Gastrocnemius medialis (tissue), 4 donors: Measurements from ENCODE around the gene UNCX.

Source experiments
- CTCF ChIP-seq, 5 experiments: fragments of 450-650 bp in 3 of 5; fragments of 200-600 bp in 2 of 5; sonication (generic) in 2 of 5; IDR thresholded peaks in 4 of 5; conservative IDR thresholded peaks in 1 of 5; 1 replicate in 4 of 5; 2 replicates in 1 of 5; pipeline ENCODE4 v1.5.1; 2016 to 2019; ENCODE audit warnings: antibody characterized with exemption in 5 of 5, mild to moderate bottlenecking in 3 of 5, moderate library complexity in 3 of 5
- POLR2A ChIP-seq, 2 donors: fragments of 450-650 bp; IDR thresholded peaks; one replicate each; pipeline ENCODE4 v1.6.1; 2017; ENCODE audit warnings: antibody characterized with exemption in 2 of 2, mild to moderate bottlenecking in 2 of 2, moderate library complexity in 2 of 2

DNA sequence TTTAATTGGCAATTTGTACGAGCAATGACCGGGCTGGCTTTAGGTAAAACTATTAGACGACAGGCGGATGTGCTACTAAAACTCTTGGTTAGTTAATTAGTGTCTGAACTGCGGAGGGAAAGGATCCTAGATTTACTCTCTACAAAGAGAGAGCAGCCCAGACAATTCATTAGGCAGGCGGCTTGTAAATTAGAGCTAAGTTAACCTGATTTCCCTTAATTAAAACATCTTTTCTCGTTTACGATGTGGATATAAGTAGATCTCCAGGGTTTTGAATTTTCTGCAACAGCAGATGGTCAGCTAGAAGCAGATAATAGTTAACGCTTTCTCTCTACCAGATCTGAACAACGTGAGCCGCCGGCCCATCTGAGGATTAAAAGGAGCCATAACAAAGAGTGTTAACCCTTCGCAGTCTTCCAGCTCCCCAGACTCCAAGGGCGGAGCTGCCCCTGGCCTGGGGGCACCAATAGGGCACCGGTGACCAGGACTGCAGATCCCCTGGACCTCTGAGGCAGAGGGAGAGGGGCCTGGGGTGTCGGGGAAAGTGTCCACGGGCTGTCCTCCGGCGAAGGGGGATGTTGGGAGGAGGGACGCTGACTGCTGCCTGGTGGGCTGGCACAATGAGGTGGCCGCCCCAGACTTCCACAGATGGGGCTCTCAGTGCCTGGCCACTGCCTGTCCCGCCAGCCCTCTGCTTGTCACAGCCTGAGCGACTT, 6.3 kb upstream of the UNCX start:
- TF ChIP-seq POLR2A (IDR thresholded peaks at IDR 0.05) (no peak), CTCF (IDR thresholded peaks at IDR 0.05 in 4 of 5, conservative IDR thresholded peaks at IDR 0.05 in 1 of 5) (no peak)
